Neural cell (in vitro differentiated cells): ENCODE measurements around the gene MMP15.

Source experiments
- CTCF ChIP-seq: fragments of 450-650 bp; IDR thresholded peaks from 2 replicates; pipeline ENCODE4 v1.5.1; 2014; ENCODE audit warnings: antibody characterized with exemption, mild to moderate bottlenecking, moderate library complexity; ENCODE audit not compliant: poor library complexity, severe bottlenecking
- EP300 ChIP-seq: fragments of 450-650 bp; conservative IDR thresholded peaks from 2 replicates; pipeline ENCODE4 v1.6.1; 2014; ENCODE audit warnings: antibody characterized with exemption, mild to moderate bottlenecking, moderate library complexity; ENCODE audit not compliant: poor library complexity, severe bottlenecking
- EZH2 ChIP-seq: fragments of 200-600, 300-800 bp; shearing (Covaris generic), sonication (generic); IDR thresholded peaks from 2 replicates; pipeline ENCODE4 v1.6.1; 2014; ENCODE audit warnings: antibody characterized with exemption, low read length, borderline replicate concordance, mild to moderate bottlenecking; ENCODE audit not compliant: insufficient read depth, poor library complexity, severe bottlenecking
- POLR2AphosphoS5 ChIP-seq: IDR thresholded peaks from 2 replicates; pipeline ENCODE4 v1.6.1; 2012

- no peak for TF ChIP-seq CTCF
- TF ChIP-seq EZH2, result no peak
- TF ChIP-seq EP300, result no peak
- no peak for TF ChIP-seq POLR2AphosphoS5
Measured at GRCh38 chr16:57992084-57992483, 33.5 kb upstream of the MMP15 start.
